ENCODE measurements around the gene FBH1.
"Not testable (repeated sequence)": the region's sequence is repeated elsewhere in the genome, so short reads cannot be mapped to it uniquely, and the experiment has no call there.

FBH1 gene

GRCh38 chr10:5889624-5890451 is at the start of gene FBH1, which contains the start of gene ANKRD16:
FBH1 (plus strand) TSS chr10:5890243; CDS start chr10:5890346, 103 bp downstream.
ANKRD16 (minus strand) TSS chr10:5889893; CDS start chr10:5889354, 539 bp downstream.
- TF ChIP-seq, protein P1, sequence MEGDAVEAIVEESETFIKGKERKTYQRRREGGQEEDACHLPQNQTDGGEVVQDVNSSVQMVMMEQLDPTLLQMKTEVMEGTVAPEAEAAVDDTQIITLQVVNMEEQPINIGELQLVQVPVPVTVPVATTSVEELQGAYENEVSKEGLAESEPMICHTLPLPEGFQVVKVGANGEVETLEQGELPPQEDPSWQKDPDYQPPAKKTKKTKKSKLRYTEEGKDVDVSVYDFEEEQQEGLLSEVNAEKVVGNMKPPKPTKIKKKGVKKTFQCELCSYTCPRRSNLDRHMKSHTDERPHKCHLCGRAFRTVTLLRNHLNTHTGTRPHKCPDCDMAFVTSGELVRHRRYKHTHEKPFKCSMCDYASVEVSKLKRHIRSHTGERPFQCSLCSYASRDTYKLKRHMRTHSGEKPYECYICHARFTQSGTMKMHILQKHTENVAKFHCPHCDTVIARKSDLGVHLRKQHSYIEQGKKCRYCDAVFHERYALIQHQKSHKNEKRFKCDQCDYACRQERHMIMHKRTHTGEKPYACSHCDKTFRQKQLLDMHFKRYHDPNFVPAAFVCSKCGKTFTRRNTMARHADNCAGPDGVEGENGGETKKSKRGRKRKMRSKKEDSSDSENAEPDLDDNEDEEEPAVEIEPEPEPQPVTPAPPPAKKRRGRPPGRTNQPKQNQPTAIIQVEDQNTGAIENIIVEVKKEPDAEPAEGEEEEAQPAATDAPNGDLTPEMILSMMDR (IDR thresholded peaks at IDR 0.05; ENCODE audit: low read depth, low read length): no peak
- DNase-seq (ENCODE audit: extremely low read depth, low read depth): peak; percentile 100

GRCh38 chr10:5840314-5841307 is 49.4 kb upstream of the FBH1 start:
- TF ChIP-seq, protein P1 (IDR thresholded peaks at IDR 0.05; ENCODE audit: low read depth, low read length): no peak
- DNase-seq (ENCODE audit: extremely low read depth, low read depth): no peak

DNA sequence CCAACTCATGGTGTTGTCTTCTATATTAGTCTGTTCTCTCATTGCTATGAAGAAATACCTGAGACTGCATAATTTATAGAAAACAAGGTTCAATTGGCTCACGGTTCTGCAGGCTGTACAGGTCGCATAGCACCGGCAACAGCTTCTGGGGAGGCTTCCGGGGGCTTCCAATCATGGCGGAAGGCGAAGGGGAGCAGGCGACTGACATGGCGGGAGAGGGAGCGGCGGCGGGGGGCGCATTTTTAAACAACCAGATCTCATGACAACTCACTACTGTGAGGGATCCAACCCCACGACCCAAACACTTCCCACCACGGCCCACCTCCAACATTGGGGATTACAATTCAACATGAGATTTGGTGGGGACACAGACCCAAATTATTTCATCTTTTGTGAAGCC is 48.1 kb upstream of the FBH1 start:
- no peak for DNase-seq (ENCODE audit: extremely low read depth, low read depth)
- TF ChIP-seq, protein P1 (IDR thresholded peaks at IDR 0.05; ENCODE audit: low read depth, low read length): no peak

DNA sequence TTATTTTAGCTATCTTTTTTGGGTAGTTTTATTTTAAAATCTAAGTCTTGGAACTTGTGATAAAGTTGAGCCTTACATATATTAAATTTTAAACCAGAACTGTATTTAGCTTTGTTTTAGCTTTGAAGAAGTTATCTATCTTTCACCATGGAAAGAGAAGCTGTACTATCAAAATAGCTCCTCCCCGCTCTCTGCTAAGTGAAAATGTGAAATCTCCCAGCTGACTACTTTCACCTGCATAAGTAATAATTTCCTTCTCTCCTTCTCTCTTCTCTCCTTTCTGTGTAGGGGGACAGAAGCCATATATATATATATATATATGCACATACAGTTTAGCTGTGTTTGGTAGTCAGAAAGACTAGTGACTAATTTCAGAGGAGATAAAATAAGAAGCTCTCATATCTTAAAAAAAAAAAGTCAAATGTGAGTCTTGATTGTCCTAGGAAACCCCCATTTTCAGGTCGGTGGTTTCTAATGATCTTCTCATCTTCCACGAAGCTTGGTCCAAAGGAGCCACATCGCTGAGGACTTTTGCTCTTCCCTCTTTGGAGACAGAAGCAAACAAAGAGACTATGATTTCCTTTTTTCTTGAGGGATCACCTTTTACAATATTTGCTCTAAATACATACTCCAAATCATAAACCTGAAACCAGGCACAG is 46.2 kb upstream of the FBH1 start:
- DNase-seq (ENCODE audit: extremely low read depth, low read depth): no peak

DNA sequence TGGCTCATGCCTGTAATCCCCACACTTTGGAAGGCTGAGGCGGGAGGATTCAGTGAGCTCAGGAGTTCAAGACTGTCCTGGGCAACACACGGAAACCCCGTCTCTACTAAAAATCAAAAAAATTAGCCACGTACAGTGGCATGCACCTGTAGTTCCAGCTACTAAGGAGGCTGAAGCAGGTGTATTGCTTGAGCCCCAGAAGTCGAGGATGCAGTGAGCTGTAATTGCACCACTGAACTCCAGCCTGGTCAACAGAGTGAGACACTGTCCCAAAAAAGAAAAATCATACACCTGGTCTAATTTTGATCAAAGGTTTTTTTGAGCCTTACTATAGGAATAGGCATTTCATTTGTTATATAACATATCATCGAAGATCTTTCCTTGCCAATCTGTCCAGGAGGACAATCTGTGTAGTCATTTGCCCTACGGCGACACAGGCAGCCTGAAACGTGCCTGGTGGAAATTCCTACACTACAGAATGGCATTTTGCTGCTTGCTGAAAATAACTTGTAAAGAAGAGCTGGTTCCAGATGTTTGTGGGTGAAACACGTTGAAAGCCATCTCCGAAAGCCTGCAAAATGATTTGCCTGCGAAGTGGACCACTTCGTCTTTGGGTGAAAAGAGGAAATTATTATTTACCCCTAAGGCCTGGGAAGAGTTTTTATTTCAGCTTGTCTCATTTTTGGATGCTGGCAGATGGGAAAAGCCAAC is 45.5 kb upstream of the FBH1 start:
- no peak for DNase-seq (ENCODE audit: extremely low read depth, low read depth)
- TF ChIP-seq, protein P1 (IDR thresholded peaks at IDR 0.05; ENCODE audit: low read depth, low read length): no peak

More for the DNA sequence above, 46.2 kb upstream of the FBH1 start:
- TF ChIP-seq, protein P1 (IDR thresholded peaks at IDR 0.05; ENCODE audit: low read depth, low read length): no peak

DNA sequence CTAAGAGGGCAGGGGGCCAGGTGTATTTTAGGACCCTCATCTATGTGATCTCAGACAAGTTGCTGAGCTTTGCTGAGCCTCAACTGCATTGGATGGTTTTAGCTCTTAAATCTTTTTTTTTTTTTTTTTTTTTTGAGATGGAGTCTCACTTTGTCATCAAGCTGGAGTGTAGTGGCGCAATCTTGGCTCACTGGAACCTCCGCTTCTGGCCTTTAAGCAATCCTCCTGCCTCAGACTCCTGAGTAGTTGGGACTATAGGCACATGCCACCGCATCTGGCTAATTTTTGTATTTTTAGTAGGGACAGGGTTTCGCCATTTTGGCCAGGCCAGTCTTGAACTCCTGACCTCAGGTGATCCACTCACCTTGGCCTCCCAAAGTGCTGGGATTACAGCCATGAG is 43.4 kb upstream of the FBH1 start:
- not testable (repeated sequence) for DNase-seq (ENCODE audit: extremely low read depth, low read depth)

GRCh38 chr10:5854131-5854475 is 35.9 kb upstream of the FBH1 start:
- no peak for DNase-seq (ENCODE audit: extremely low read depth, low read depth)
- TF ChIP-seq, protein P1 (IDR thresholded peaks at IDR 0.05; ENCODE audit: low read depth, low read length): no peak

Data from AG09319 (cell line).